ENCODE measurements around the gene PTPRA.

The PTPRA gene

GRCh38 chr20:2967841-2968240 is 94.6 kb downstream of the PTPRA start:
- no peak overlapping the region for H3K27ac Mint-ChIP-seq

GRCh38 chr20:2972126-2972525 is 98.8 kb downstream of the PTPRA start:
- DNase-seq = no peak
- Mint-ChIP-seq H3K9me3 (no peaks in the 10 kb centered on the region), H3K27me3 (no peaks in the 10 kb centered on the region), H3K27ac (no peak overlapping the region), H3K4me1 (peaks cover 8% of the 10 kb centered on the region), H3K4me3 (no peak overlapping the region), H3K36me3 (ENCODE audit: low read depth) (peaks cover 19% of the 10 kb centered on the region)
- ATAC-seq = no peak

More at GRCh38 chr20:2967841-2968240, 94.6 kb downstream of the PTPRA start:
- Mint-ChIP-seq H3K4me1 (peaks cover 5% of the 10 kb centered on the region), H3K4me3 (no peak overlapping the region), H3K9me3 (no peaks in the 10 kb centered on the region), H3K27me3 (no peaks in the 10 kb centered on the region), H3K36me3 (ENCODE audit: low read depth) (peaks cover 20% of the 10 kb centered on the region)
- DNase-seq = no peak
- ATAC-seq = no peak

DNA sequence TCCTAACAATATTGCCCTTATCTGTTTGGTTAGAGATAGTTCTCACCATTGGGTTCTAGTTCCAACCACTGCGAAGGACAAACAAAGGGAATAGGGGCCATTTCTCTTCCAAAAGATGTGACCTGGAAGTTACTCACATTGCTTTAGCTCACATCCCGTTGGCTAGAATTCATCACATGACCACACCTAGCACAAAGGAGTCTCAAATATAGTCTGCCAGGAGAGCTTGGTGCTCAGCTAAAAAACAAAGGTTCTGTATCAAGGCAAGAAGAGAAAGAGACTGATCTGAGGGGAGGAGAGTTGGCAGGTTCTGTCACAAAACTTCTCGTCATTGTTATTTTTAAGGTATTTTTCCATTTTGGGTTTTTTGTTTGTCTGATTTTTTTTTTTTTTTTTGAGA is 100.3 kb downstream of the PTPRA start:
- ATAC-seq (no peak), DNase-seq (no peak)
- Mint-ChIP-seq H3K36me3 (ENCODE audit: low read depth) (peaks cover 14% of the 10 kb centered on the region), H3K4me1 (peaks cover 16% of the 10 kb centered on the region), H3K27me3 (no peaks in the 10 kb centered on the region), H3K4me3 (no peak overlapping the region), H3K9me3 (no peaks in the 10 kb centered on the region), H3K27ac (no peak overlapping the region)

DNA sequence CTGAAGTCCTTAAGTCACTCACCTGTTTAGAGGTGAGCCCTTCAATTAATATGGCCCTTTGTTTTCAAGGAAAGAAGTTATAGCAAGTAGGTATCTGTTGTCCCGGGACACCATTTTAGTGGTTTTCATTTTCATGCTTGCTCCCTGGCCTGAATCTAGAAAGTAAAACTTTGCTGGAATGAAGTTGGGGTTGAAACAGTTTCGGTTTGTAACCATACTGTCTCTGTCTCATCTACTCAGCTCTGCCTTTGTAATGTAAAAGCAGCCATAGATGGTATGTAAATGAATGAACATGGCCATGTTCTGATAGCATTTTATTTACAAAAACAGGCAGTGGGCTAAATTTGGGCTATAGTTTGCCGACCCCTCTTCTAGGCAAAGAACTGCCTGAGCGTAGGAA is 105.2 kb downstream of the PTPRA start:
- peak overlapping the region; percentile 34 for H3K27ac Mint-ChIP-seq
- H3K4me3 Mint-ChIP-seq = no peak overlapping the region
- H3K9me3 Mint-ChIP-seq = no peaks in the 10 kb centered on the region
- DNase-seq = no peak
- ATAC-seq = no peak
- peaks cover 23% of the 10 kb centered on the region for H3K4me1 Mint-ChIP-seq
- no peaks in the 10 kb centered on the region for H3K27me3 Mint-ChIP-seq
- H3K36me3 Mint-ChIP-seq (ENCODE audit: low read depth) = peaks cover 5% of the 10 kb centered on the region

DNA sequence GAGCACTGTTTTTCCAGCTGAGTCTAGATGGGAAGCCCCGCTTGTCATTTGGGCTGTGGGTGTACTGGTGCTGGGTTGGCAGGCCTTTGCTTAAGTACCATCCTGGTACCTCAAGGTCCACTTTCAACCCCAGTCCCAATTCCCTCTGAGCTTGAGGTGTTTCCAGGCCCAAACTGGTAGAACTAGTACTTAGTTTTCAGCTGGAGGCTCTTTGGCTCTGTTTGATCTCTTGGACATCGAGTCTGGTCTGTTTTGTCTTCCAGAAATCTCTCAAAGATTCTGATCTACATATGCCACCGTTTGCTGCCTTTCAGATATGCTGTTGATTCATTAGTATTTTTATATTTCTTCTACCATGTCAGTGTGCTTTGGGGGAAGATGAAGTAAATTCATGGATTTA is 108.4 kb downstream of the PTPRA start:
- H3K4me1 Mint-ChIP-seq = peaks cover 20% of the 10 kb centered on the region

GRCh38 chr20:2983508-2983907 is 110.2 kb downstream of the PTPRA start:
- Mint-ChIP-seq H3K4me1 (peaks cover 12% of the 10 kb centered on the region), H3K27me3 (no peaks in the 10 kb centered on the region), H3K36me3 (ENCODE audit: low read depth) (peaks cover 28% of the 10 kb centered on the region), H3K4me3 (no peak overlapping the region), H3K9me3 (no peaks in the 10 kb centered on the region), H3K27ac (no peak overlapping the region)
- no peak for ATAC-seq
- DNase-seq = no peak

More for the DNA sequence above, 108.4 kb downstream of the PTPRA start:
- H3K36me3 Mint-ChIP-seq (ENCODE audit: low read depth) = peaks cover 9% of the 10 kb centered on the region
- ATAC-seq = no peak
- H3K27me3 Mint-ChIP-seq = no peaks in the 10 kb centered on the region
- H3K27ac Mint-ChIP-seq = no peak overlapping the region
- no peak overlapping the region for H3K4me3 Mint-ChIP-seq
- DNase-seq = no peak
- H3K9me3 Mint-ChIP-seq = no peaks in the 10 kb centered on the region

DNA sequence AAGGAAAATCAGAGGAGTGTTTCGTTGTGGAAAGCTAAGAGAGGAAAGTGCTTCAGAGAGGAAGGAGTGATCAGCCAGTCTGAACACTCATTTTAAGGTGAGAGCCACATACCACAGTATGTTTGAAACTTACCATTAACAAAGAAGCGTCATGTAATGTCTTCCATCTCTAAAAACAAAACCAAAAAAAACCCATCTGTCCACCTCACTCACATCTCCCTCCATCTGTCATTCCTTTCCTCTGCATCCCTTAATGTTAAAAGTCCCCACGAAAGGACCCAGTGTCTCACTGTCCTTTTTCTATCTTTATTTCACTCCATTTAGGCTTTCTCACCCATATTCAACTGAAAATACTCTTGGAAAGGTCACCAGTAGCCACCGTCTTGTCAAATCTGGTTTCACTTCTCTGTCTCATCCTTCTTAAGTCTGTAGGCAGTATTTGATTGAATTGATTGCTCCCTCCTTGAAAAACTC is 110.8 kb downstream of the PTPRA start:
- Mint-ChIP-seq H3K9me3 (no peaks in the 10 kb centered on the region), H3K36me3 (ENCODE audit: low read depth) (peaks cover 33% of the 10 kb centered on the region), H3K4me1 (peaks cover 10% of the 10 kb centered on the region), H3K4me3 (no peak overlapping the region), H3K27me3 (no peaks in the 10 kb centered on the region), H3K27ac (no peak overlapping the region)
- ATAC-seq (peak; percentile 70), DNase-seq (no peak)

- H3K27me3 Mint-ChIP-seq = no peaks in the 10 kb centered on the region
- DNase-seq = peak; percentile 64
- ATAC-seq = peak; percentile 9
- no peak overlapping the region for H3K4me3 Mint-ChIP-seq
- peaks cover 42% of the 10 kb centered on the region for H3K36me3 Mint-ChIP-seq (ENCODE audit: low read depth)
- H3K9me3 Mint-ChIP-seq = no peaks in the 10 kb centered on the region
- H3K27ac Mint-ChIP-seq = no peak overlapping the region
- peaks cover 8% of the 10 kb centered on the region for H3K4me1 Mint-ChIP-seq
Observed at GRCh38 chr20:2984956-2985661, 111.8 kb downstream of the PTPRA start.

GRCh38 chr20:2986466-2986865 is 113.2 kb downstream of the PTPRA start:
- Mint-ChIP-seq H3K27me3 (no peaks in the 10 kb centered on the region), H3K4me3 (peak overlapping the region; percentile 66), H3K4me1 (peaks cover 7% of the 10 kb centered on the region), H3K36me3 (ENCODE audit: low read depth) (peaks cover 53% of the 10 kb centered on the region), H3K27ac (no peak overlapping the region), H3K9me3 (no peaks in the 10 kb centered on the region)
- ATAC-seq (peak; percentile 78), DNase-seq (peak; percentile 66)

DNA sequence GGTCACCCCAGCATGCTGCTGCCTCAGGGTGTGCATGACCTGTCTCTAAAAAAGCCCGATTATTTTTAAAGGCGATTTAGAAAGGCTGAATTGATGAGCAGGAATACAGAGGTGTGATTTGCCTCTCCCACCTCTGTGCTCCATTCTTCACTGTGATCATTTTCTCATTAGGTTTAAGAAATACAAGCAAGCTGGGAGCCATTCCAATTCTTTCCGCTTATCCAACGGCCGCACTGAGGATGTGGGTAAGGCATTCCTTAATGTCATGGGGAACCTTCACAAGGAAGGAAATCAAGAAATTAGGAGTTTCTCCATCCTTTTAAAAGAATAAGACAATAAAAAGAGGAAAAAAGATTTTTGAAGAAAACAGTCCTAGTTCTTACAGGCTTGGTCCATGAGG is 114.6 kb downstream of the PTPRA start:
- no peak overlapping the region for H3K27ac Mint-ChIP-seq
- peaks cover 63% of the 10 kb centered on the region for H3K36me3 Mint-ChIP-seq (ENCODE audit: low read depth)
- H3K4me3 Mint-ChIP-seq = no peak overlapping the region

DNA sequence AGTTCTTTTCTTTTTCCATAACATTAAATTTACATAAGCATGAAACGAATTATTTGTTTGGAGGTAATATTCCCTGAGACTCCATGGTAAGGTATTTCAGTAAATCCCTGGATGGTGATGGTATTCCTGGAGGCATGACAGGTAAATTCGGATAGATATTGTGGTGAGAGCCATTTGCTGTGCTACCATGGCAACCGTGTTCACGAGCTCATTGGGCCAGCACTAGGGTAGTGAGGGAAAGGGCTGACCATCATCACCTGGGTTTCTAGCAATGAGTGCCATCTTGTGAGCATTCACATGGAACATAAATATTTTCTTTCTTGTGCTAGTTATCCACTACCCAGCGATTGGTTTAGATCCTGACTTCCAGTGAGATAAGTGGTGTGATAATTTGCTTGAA is 118.3 kb downstream of the PTPRA start:
- Mint-ChIP-seq H3K4me3 (no peak overlapping the region), H3K27ac (no peak overlapping the region), H3K27me3 (no peaks in the 10 kb centered on the region), H3K9me3 (no peaks in the 10 kb centered on the region), H3K4me1 (peaks cover 10% of the 10 kb centered on the region), H3K36me3 (ENCODE audit: low read depth) (peaks cover 65% of the 10 kb centered on the region)
- ATAC-seq (no peak), DNase-seq (no peak)

More for the DNA sequence above, 114.6 kb downstream of the PTPRA start:
- ATAC-seq (no peak), DNase-seq (no peak)
- Mint-ChIP-seq H3K9me3 (no peaks in the 10 kb centered on the region), H3K4me1 (peaks cover 4% of the 10 kb centered on the region), H3K27me3 (no peaks in the 10 kb centered on the region)

DNA sequence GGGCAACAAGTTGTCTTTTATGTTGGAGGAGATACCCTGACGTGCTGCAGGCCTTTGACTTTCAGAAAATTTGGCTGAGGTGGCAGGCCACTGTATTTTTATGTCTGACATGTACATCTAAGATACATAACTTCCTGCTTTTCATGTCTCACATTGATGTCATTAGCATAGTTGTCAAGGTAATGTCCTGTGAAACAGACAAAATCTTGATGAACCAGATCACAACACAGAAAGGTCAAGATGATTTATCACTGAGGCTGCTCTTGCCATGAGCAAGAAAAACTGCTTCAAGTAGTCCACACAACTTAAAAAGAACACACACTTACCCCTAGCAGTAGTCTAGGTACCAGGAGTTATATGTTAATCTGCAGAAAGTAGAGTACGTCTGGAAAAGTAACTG is 120.0 kb downstream of the PTPRA start:
- ATAC-seq (peak; percentile 30), DNase-seq (no peak)
- Mint-ChIP-seq H3K36me3 (ENCODE audit: low read depth) (peaks cover 50% of the 10 kb centered on the region), H3K27ac (peak overlapping the region; percentile 43), H3K4me1 (peaks cover 10% of the 10 kb centered on the region), H3K9me3 (no peaks in the 10 kb centered on the region), H3K4me3 (no peak overlapping the region), H3K27me3 (no peaks in the 10 kb centered on the region)

DNA sequence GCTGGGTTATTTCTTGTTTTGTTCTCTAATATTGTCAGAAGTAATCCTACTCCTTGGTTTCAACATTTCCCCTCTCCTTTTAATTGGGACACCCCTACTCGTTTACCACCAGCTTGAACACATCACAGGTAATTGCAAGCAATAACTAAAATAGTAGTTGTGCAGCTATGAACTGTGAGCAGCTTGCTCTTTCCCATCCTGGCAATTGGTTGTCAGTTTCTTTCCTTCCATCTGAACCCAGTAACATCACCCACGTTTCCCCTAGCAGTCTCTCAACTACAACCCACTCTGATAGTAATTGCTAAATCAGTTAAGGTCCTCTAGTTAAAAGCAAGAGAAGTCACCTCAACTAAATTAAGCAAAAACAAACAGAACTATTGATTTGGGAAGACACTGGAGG is 122.5 kb downstream of the PTPRA start:
- ATAC-seq = no peak
- no peak for DNase-seq
- Mint-ChIP-seq H3K27me3 (no peaks in the 10 kb centered on the region), H3K36me3 (ENCODE audit: low read depth) (peaks cover 29% of the 10 kb centered on the region), H3K4me1 (peaks cover 10% of the 10 kb centered on the region), H3K4me3 (no peak overlapping the region), H3K27ac (no peak overlapping the region), H3K9me3 (no peaks in the 10 kb centered on the region)

- no peak overlapping the region for H3K27ac Mint-ChIP-seq
Observed at GRCh38 chr20:2998728-2999127, 125.4 kb downstream of the PTPRA start.

DNA sequence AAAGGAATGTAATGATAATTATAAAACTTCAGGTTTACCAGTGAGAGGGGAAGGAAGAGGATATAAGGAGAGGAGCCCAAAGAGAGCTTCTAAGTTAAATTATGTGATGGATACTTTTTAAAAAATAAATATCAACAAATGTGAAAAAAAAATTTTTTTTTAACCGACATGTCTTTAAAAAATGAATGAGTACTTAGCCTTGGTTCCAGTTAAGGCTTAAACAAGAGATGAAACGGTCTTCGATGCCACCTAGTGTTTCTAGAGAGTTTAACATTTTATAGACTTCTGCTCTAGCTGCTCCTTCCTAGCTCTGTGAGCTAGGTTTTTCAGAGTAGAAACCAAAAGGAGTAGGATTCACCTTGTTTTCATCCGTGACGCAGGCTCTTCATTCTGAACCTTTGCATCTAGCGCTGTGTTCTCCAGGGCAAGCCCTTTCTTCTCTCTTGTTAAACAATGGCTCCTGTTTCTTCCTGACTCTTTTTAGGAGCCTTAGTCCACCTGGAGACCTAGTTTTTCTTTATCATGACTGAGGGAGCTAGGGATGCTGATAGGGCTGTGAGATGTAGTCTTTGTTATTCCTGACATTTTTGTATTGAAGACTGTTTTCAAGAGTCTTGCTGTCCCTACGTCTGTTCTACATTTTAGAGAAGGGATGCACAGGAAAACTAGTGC is 127.7 kb downstream of the PTPRA start:
- no peaks in the 10 kb centered on the region for H3K4me1 Mint-ChIP-seq
- no peaks in the 10 kb centered on the region for H3K27me3 Mint-ChIP-seq
- H3K36me3 Mint-ChIP-seq (ENCODE audit: low read depth) = peaks cover 15% of the 10 kb centered on the region

More at GRCh38 chr20:2998728-2999127, 125.4 kb downstream of the PTPRA start:
- no peaks in the 10 kb centered on the region for H3K9me3 Mint-ChIP-seq
- H3K27me3 Mint-ChIP-seq = no peaks in the 10 kb centered on the region
- H3K4me1 Mint-ChIP-seq = no peaks in the 10 kb centered on the region
- no peak for DNase-seq
- no peak for ATAC-seq
- no peak overlapping the region for H3K4me3 Mint-ChIP-seq
- peaks cover 14% of the 10 kb centered on the region for H3K36me3 Mint-ChIP-seq (ENCODE audit: low read depth)

More for the DNA sequence above, 127.7 kb downstream of the PTPRA start:
- DNase-seq = no peak
- Mint-ChIP-seq H3K4me3 (no peak overlapping the region), H3K27ac (no peak overlapping the region), H3K9me3 (no peaks in the 10 kb centered on the region)
- ATAC-seq = peak; percentile 69
